Neural progenitor cell (in vitro differentiated cells): ENCODE results near the gene SF3B6. TPM values are rescaled to one million over a fixed set of nuclear protein-coding genes. Genes with fewer than 3 reads are reported as not detected.

ENCODE experiments used
- DNase-seq: peaks from one replicate; pipeline ENCODE4 v3.0.0-alpha.2; 2016; ENCODE audit warnings: low spot score
- H2AFZ ChIP-seq: fragments of 200-600 bp; sonication (generic); replicated peaks from 2 replicates; pipeline ENCODE4 v1.6.1; 2016; ENCODE audit warnings: antibody characterized with exemption
- H3F3A ChIP-seq: fragments of 200-600 bp; sonication (generic); 2 replicates; pipeline ENCODE4 v1.6.1; 2016; ENCODE audit warnings: antibody characterized with exemption, low read depth
- H3K27ac ChIP-seq: fragments of 200-600 bp; sonication (generic); 2 replicates; pipeline ENCODE4 v1.5.1; 2016; ENCODE audit warnings: mild to moderate bottlenecking
- H3K27me3 ChIP-seq: fragments of 200-600 bp; sonication (generic); 2 replicates; pipeline ENCODE4 v1.6.1; 2016; ENCODE audit warnings: mild to moderate bottlenecking, moderate library complexity
- H3K36me3 ChIP-seq: fragments of 200-600 bp; sonication (generic); 2 replicates; pipeline ENCODE4 v1.5.1; 2016
- H3K4me1 ChIP-seq: fragments of 200-600 bp; sonication (generic); 2 replicates; pipeline ENCODE4 v1.6.1; 2016; ENCODE audit warnings: mixed run types
- H3K4me2 ChIP-seq: fragments of 200-600 bp; sonication (generic); 2 replicates; pipeline ENCODE4 v1.6.1; 2016
- H3K4me3 ChIP-seq: fragments of 200-600 bp; sonication (generic); 2 replicates; pipeline ENCODE4 v1.5.1; 2016
- H3K79me2 ChIP-seq: fragments of 200-600 bp; sonication (generic); 2 replicates; pipeline ENCODE4 v1.6.1; 2016; ENCODE audit warnings: low read depth
- H3K9ac ChIP-seq: fragments of 200-600 bp; sonication (generic); 2 replicates; pipeline ENCODE4 v1.6.1; 2016
- H3K9me3 ChIP-seq: fragments of 200-600 bp; sonication (generic); 2 replicates; pipeline ENCODE4 v1.5.1; 2016; ENCODE audit warnings: low read depth
- H4K20me1 ChIP-seq: fragments of 200-600 bp; sonication (generic); 2 replicates; pipeline ENCODE4 v1.6.1; 2016; ENCODE audit warnings: low read depth
- H3K27ac Mint-ChIP-seq: 3 replicates; pipeline ENCODE4 v1.8.0; 2021; ENCODE audit warnings: mixed read lengths
- H3K27me3 Mint-ChIP-seq: 2 replicates; pipeline ENCODE4 v1.8.0; 2022; ENCODE audit warnings: low read depth, mild to moderate bottlenecking, inconsistent platforms, moderate library complexity, mixed read lengths; ENCODE audit not compliant: insufficient read depth
- H3K36me3 Mint-ChIP-seq: 3 replicates; pipeline ENCODE4 v1.8.0; 2021; ENCODE audit warnings: mixed read lengths
- H3K4me1 Mint-ChIP-seq: 3 replicates; pipeline ENCODE4 v1.8.0; 2021; ENCODE audit warnings: mixed read lengths
- H3K4me3 Mint-ChIP-seq: 3 replicates; pipeline ENCODE4 v1.8.0; 2021; ENCODE audit warnings: mild to moderate bottlenecking, moderate library complexity, mixed read lengths
- H3K9me3 Mint-ChIP-seq: 3 replicates; pipeline ENCODE4 v1.8.0; 2020; ENCODE audit warnings: mixed read lengths
- CTCF ChIP-seq: fragments of 200-600 bp; sonication (generic); IDR thresholded peaks from 2 replicates; pipeline ENCODE4 v1.5.1; 2017; ENCODE audit warnings: antibody characterized with exemption, mild to moderate bottlenecking
- EZH2 ChIP-seq: fragments of 200-600 bp; sonication (generic); IDR thresholded peaks from 2 replicates; pipeline ENCODE4 v1.6.1; 2017; ENCODE audit warnings: antibody characterized with exemption, mild to moderate bottlenecking, moderate library complexity
- EZH2phosphoT487 ChIP-seq: fragments of 200-600 bp; sonication (generic); IDR thresholded peaks from 2 replicates; pipeline ENCODE4 v1.6.1; 2017; ENCODE audit warnings: antibody characterized with exemption
- total RNA-seq: library from RNA; depleted of rRNA; stranded (reverse); fragments of >200 nt; gene quantifications from 2 replicates; pipeline ENCODE4 v1.2.3, GENCODE V29; 2015; ENCODE audit warnings: low replicate concordance

Gene SF3B6
- total RNA-seq, 1 donor from 2014 or later = 329 TPM

- Histone ChIP-seq H3K4me3 (peak within 1 kb of the TSS; percentile 69), H3K4me1 (peaks cover 9% of the 10 kb centered on the region), H3K27me3 (peaks cover 4% of the 10 kb centered on the region), H3K27ac (no peak within 1 kb of the TSS), H3K9ac (peak within 1 kb of the TSS; percentile 29), H3K79me2 (peaks cover 24% of the 10 kb centered on the region), H3K4me2 (peak within 1 kb of the TSS; percentile 83), H3K36me3 (no peaks in the 10 kb centered on the region), H3F3A (peaks cover 30% of the 10 kb centered on the region), H2AFZ (peak within 1 kb of the TSS; percentile 64), H3K9me3 (no peaks in the 10 kb centered on the region), H4K20me1 (no peaks in the 10 kb centered on the region)
- peak; percentile 92 for DNase-seq
- H3K4me1 Mint-ChIP-seq = peaks cover 18% of the 10 kb centered on the region
- no peak within 1 kb of the TSS for H3K27ac Mint-ChIP-seq
- H3K4me3 Mint-ChIP-seq = no peak within 1 kb of the TSS
- no peaks in the 10 kb centered on the region for H3K36me3 Mint-ChIP-seq
- H3K27me3 Mint-ChIP-seq = peaks cover 3% of the 10 kb centered on the region
- TF ChIP-seq EZH2phosphoT487 = no peak
- no peaks in the 10 kb centered on the region for H3K9me3 Mint-ChIP-seq
Measured at GRCh38 chr2:24049485-24050021, 26.6 kb downstream of the SF3B6 start, which contains the start of gene FKBP1B. TSS of gene FKBP1B (plus strand) at chr2:24049741. CDS start at chr2:24049850, 109 bp downstream.

GRCh38 chr2:24048769-24049484, 27.2 kb downstream of the SF3B6 start:
- DNase-seq = peak; percentile 19
- H3K4me3 ChIP-seq = peak overlapping the region; percentile 69
- H3K36me3 Mint-ChIP-seq = no peaks in the 10 kb centered on the region
- H3K4me2 ChIP-seq = peak overlapping the region; percentile 83
- H3K27ac Mint-ChIP-seq = no peak overlapping the region
- H3K4me1 ChIP-seq = peaks cover 9% of the 10 kb centered on the region
- no peaks in the 10 kb centered on the region for H3K9me3 Mint-ChIP-seq
- no peak overlapping the region for H3K9ac ChIP-seq
- H3K4me3 Mint-ChIP-seq = no peak overlapping the region
- H3K4me1 Mint-ChIP-seq = peaks cover 18% of the 10 kb centered on the region
- no peaks in the 10 kb centered on the region for H3K9me3 ChIP-seq
- peaks cover 30% of the 10 kb centered on the region for H3K79me2 ChIP-seq
- H3K27ac ChIP-seq = no peak overlapping the region
- peaks cover 3% of the 10 kb centered on the region for H3K27me3 Mint-ChIP-seq
- H3K27me3 ChIP-seq = peaks cover 4% of the 10 kb centered on the region
- no peaks in the 10 kb centered on the region for H4K20me1 ChIP-seq
- no peak for TF ChIP-seq EZH2phosphoT487
- no peak for TF ChIP-seq EZH2
- no peak for TF ChIP-seq CTCF
- H2AFZ ChIP-seq = peak overlapping the region; percentile 64
- H3F3A ChIP-seq = peaks cover 30% of the 10 kb centered on the region
- no peaks in the 10 kb centered on the region for H3K36me3 ChIP-seq

GRCh38 chr2:24047703-24048033, 28.5 kb downstream of the SF3B6 start:
- peak overlapping the region; percentile 69 for H3K4me2 ChIP-seq
- peak overlapping the region; percentile 83 for H2AFZ ChIP-seq
- TF ChIP-seq CTCF (no peak), EZH2 (no peak), EZH2phosphoT487 (no peak)

More at GRCh38 chr2:24047703-24048033, 28.5 kb downstream of the SF3B6 start:
- Histone ChIP-seq H3K9ac (no peak overlapping the region), H3K36me3 (no peaks in the 10 kb centered on the region), H3K79me2 (peaks cover 42% of the 10 kb centered on the region), H3K27me3 (peaks cover 4% of the 10 kb centered on the region), H3F3A (peaks cover 30% of the 10 kb centered on the region), H3K4me1 (peaks cover 9% of the 10 kb centered on the region), H3K9me3 (no peaks in the 10 kb centered on the region), H4K20me1 (no peaks in the 10 kb centered on the region), H3K4me3 (no peak overlapping the region), H3K27ac (no peak overlapping the region)
- Mint-ChIP-seq H3K4me1 (peaks cover 18% of the 10 kb centered on the region), H3K27me3 (peaks cover 3% of the 10 kb centered on the region), H3K27ac (no peak overlapping the region), H3K4me3 (peak overlapping the region; percentile 94), H3K9me3 (no peaks in the 10 kb centered on the region), H3K36me3 (peaks cover 3% of the 10 kb centered on the region)
- no peak for DNase-seq
